Measurements from ENCODE around the gene GTPBP3.
A peak's percentile ranks its signal among the peaks of the same experiment; 100 is the strongest.

GTPBP3 gene

GRCh38 chr19:17325881-17326594 is 11.3 kb upstream of the GTPBP3 start:
- no peak for TF ChIP-seq CTCF (conservative IDR thresholded peaks at IDR 0.05; ENCODE audit: low read depth, low read length)
- H3K4me3 ChIP-seq (ENCODE audit: low read depth, low read length) = no peak overlapping the region
- DNase-seq (ENCODE audit: low read depth) = no peak

DNA sequence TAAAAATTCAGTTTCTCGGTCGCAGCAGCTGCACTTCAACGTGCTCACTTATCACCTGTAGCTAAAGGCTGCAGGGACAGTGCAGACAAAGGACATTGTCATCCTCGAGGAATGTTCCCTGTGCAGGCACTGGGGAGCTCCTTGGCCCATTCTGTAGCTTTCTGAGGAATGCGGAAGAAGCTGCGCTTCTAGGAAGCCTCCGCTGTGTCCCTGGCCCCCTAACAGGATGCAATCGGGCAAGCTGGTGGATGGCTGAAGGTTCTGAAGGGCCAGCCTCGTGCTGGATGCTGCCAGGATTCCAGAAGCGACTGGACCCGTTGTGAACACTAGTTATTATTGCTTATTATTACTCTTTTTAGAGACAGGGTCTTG is 10.8 kb upstream of the GTPBP3 start:
- H3K4me3 ChIP-seq (ENCODE audit: low read depth, low read length) = no peak overlapping the region
- DNase-seq (ENCODE audit: low read depth) = no peak
- no peak for TF ChIP-seq CTCF (conservative IDR thresholded peaks at IDR 0.05; ENCODE audit: low read depth, low read length)

- DNase-seq (ENCODE audit: low read depth) = no peak
Measured at GRCh38 chr19:17327068-17327653, 10.2 kb upstream of the GTPBP3 start.

GRCh38 chr19:17327654-17328516 is 9.5 kb upstream of the GTPBP3 start:
- TF ChIP-seq CTCF (conservative IDR thresholded peaks at IDR 0.05; ENCODE audit: low read depth, low read length) = peak; percentile 79
- peak overlapping the region; percentile 44 for H3K4me3 ChIP-seq (ENCODE audit: low read depth, low read length)
- DNase-seq (ENCODE audit: low read depth) = peak; percentile 89

More at GRCh38 chr19:17327068-17327653, 10.2 kb upstream of the GTPBP3 start:
- H3K4me3 ChIP-seq (ENCODE audit: low read depth, low read length) = no peak overlapping the region
- TF ChIP-seq CTCF (conservative IDR thresholded peaks at IDR 0.05; ENCODE audit: low read depth, low read length) = no peak

DNA sequence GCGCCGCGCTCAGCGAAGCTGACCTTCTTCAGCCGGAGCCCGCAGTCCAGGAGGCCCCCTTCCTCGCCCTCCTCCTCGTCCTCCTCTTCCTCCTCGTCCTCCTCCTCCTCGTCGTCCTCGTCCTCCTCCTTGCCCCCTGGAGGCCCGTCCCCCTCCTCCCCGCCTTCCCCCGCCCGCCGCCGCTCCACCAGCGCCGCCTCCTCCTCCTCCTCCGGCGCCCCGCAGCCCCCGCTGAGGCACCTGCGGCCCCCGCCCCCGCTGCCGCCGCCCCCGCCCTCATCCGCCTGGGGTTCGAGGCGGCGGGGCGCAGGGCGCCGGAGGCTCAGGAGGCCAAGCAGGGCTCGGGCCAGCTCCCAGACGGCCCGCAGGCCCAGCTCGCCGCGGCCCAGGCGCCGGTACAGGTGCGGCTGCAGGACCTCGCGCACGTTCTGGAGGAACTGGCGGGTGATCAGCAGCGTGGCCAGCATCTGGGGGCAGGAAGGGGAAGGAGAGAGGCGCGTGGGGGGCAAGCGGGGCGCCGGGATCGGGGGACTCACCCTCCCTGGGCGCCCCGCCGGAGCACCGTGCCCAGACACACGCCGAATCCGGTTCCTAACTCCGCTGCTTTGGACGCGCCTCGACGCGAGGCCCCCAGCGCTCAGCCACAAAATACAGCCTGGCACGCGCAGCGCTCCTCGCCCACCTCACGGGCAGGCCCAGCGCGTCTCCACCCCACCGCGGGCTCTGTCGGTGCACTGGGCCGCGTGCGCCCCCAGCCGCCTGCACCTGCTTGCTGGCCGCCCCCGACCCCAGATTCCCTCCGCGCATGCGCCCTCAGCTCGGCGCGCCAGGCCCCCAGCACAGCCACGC is 8.6 kb upstream of the GTPBP3 start:
- no peak for DNase-seq (ENCODE audit: low read depth)
- H3K4me3 ChIP-seq (ENCODE audit: low read depth, low read length) = peak overlapping the region; percentile 44
- TF ChIP-seq CTCF (conservative IDR thresholded peaks at IDR 0.05; ENCODE audit: low read depth, low read length) = no peak

- no peak for TF ChIP-seq CTCF (conservative IDR thresholded peaks at IDR 0.05; ENCODE audit: low read depth, low read length)
- DNase-seq (ENCODE audit: low read depth) = no peak
- H3K4me3 ChIP-seq (ENCODE audit: low read depth, low read length) = no peak overlapping the region
Measured at GRCh38 chr19:17329366-17330261, 7.7 kb upstream of the GTPBP3 start.
